D721Med (cell line): Measurements from ENCODE around the gene PEX26.
"Not testable (repeated sequence)": the region's sequence is repeated elsewhere in the genome, so short reads cannot be mapped to it uniquely, and the experiment has no call there.

Source experiments
- DNase-seq: peaks from one replicate; pipeline ENCODE4 v3.0.0; 2011; ENCODE audit warnings: low spot score; ENCODE audit not compliant: insufficient read length
- FAIRE-seq: peaks from 2 replicates; lab custom pipeline; 2011; peaks lifted over from hg19 to GRCh38; lab: Jason Lieb, UNC
- CTCF ChIP-seq: IDR thresholded peaks from 2 replicates; pipeline ENCODE4 v1.5.1; 2012; ENCODE audit warnings: mild to moderate bottlenecking, control low read depth; ENCODE audit not compliant: insufficient read depth; ENCODE audit errors: missing control alignments

The PEX26 gene

GRCh38 chr22:18115906-18116371, 38.1 kb downstream of the PEX26 start:
- FAIRE-seq (no peak), DNase-seq (no peak)
- no peak for TF ChIP-seq CTCF

GRCh38 chr22:18116634-18117033, 38.8 kb downstream of the PEX26 start:
- no peak for TF ChIP-seq CTCF
- no peak for FAIRE-seq

GRCh38 chr22:18118345-18118915, 40.6 kb downstream of the PEX26 start:
- DNase-seq = no peak
- no peak for TF ChIP-seq CTCF
- no peak for FAIRE-seq

More at GRCh38 chr22:18116634-18117033, 38.8 kb downstream of the PEX26 start:
- DNase-seq = no peak

GRCh38 chr22:18119409-18120110, 41.8 kb downstream of the PEX26 start:
- DNase-seq (no peak), FAIRE-seq (no peak)
- no peak for TF ChIP-seq CTCF

GRCh38 chr22:18120857-18121256, 43.1 kb downstream of the PEX26 start:
- FAIRE-seq (no peak), DNase-seq (no peak)
- TF ChIP-seq CTCF = no peak

GRCh38 chr22:18121506-18121905, 43.7 kb downstream of the PEX26 start:
- no peak for TF ChIP-seq CTCF
- no peak for FAIRE-seq
- DNase-seq = no peak

GRCh38 chr22:18121954-18122554, 44.3 kb downstream of the PEX26 start:
- TF ChIP-seq CTCF = no peak
- no peak for DNase-seq
- no peak for FAIRE-seq

GRCh38 chr22:18123476-18124025, 45.8 kb downstream of the PEX26 start:
- FAIRE-seq, DNase-seq: not testable (repeated sequence)
